B cell (primary cell): ENCODE results near the gene VILL.

Source experiments
- EZH2 ChIP-seq: IDR thresholded peaks from 2 replicates; pipeline ENCODE4 v1.6.1; 2012; ENCODE audit warnings: borderline replicate concordance, low read depth, mild to moderate bottlenecking, moderate library complexity, low read length; ENCODE audit not compliant: insufficient read depth, poor library complexity, severe bottlenecking
- TF ChIP-seq, protein P1 (sequence below): fragments of 200-600 bp; IDR thresholded peaks from one replicate; pipeline ENCODE4 v1.8.0; 2022; ENCODE audit warnings: antibody characterized with exemption, mild to moderate bottlenecking

DNA sequence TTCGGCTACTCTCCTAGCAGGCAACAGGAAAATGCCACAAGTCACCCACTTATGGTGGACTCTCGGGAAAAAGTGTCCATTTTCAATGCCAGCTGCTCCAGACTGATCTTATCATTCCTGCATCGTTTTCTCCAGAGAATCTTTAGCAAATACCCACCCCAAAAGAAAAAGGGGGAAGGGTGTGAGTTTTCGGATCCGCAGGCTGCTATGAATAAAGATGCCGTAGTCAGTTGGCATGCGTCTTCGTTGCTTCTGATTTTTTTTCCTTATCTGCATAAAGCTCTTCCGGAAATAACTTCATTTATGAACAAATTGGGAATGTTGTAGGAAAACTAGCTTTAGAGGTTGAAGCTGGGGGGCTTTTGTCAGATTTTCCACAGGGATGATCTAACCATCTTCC lies 22.4 kb upstream of the VILL start:
- no peak for TF ChIP-seq EZH2
- TF ChIP-seq, protein P1, sequence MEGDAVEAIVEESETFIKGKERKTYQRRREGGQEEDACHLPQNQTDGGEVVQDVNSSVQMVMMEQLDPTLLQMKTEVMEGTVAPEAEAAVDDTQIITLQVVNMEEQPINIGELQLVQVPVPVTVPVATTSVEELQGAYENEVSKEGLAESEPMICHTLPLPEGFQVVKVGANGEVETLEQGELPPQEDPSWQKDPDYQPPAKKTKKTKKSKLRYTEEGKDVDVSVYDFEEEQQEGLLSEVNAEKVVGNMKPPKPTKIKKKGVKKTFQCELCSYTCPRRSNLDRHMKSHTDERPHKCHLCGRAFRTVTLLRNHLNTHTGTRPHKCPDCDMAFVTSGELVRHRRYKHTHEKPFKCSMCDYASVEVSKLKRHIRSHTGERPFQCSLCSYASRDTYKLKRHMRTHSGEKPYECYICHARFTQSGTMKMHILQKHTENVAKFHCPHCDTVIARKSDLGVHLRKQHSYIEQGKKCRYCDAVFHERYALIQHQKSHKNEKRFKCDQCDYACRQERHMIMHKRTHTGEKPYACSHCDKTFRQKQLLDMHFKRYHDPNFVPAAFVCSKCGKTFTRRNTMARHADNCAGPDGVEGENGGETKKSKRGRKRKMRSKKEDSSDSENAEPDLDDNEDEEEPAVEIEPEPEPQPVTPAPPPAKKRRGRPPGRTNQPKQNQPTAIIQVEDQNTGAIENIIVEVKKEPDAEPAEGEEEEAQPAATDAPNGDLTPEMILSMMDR, result no peak
